HEK293 (cell line): ENCODE measurements around the gene ZFAND2B.

ENCODE experiments used
- CTCF ChIA-PET: fragments of 350-600 bp; formaldehyde crosslinking; extraction: SDS; loops from one replicate; lab custom pipeline; 2021; ENCODE audit warnings: antibody characterized with exemption; lab: Yijun Ruan, JAX
- POLR2A ChIA-PET: fragments of 300-600 bp; formaldehyde crosslinking; extraction: SDS; loops from one replicate; lab custom pipeline; 2020; ENCODE audit warnings: antibody characterized with exemption, inconsistent platforms; lab: Yijun Ruan, JAX
- H3K27ac ChIP-seq: fragments of 200-500 bp; sonication (Bioruptor generic); 2 replicates; pipeline ENCODE4 v1.5.1; 2014; ENCODE audit warnings: low read depth, low read length, control low read depth, inconsistent platforms; ENCODE audit errors: extremely low read depth
- H3K36me3 ChIP-seq, 2 experiments: fragments of 200-500 bp in 1 of 2; sonication (Bioruptor generic) in 1 of 2; 1 replicate in 1 of 2; 2 replicates in 1 of 2; pipeline ENCODE4 v1.5.1; 2014 to 2017; ENCODE audit warnings: inconsistent platforms in 2 of 2, low read length in 2 of 2; ENCODE audit not compliant: control insufficient read depth in 2 of 2, insufficient read depth in 1 of 2
- H3K4me1 ChIP-seq: fragments of 200-500 bp; sonication (Bioruptor generic); 2 replicates; pipeline ENCODE4 v1.5.1; 2014; ENCODE audit warnings: mild to moderate bottlenecking, low read length, inconsistent platforms; ENCODE audit not compliant: control insufficient read depth, insufficient read depth
- H3K4me3 ChIP-seq: 2 replicates; pipeline ENCODE4 v1.5.1; 2011; ENCODE audit warnings: low read depth, mild to moderate bottlenecking, control low read depth, low read length, moderate library complexity
- H3K9me3 ChIP-seq: fragments of 200-500 bp; sonication (Bioruptor generic); 2 replicates; pipeline ENCODE4 v1.5.1; 2014; ENCODE audit warnings: low read depth, low read length, inconsistent platforms; ENCODE audit not compliant: control insufficient read depth, insufficient read depth
- AEBP2 ChIP-seq: fragments of 450-650 bp; formaldehyde crosslinking; IDR thresholded peaks from 2 replicates; pipeline ENCODE4 v1.5.1; 2016; ENCODE audit warnings: missing biosample characterization, missing genetic modification characterization, borderline replicate concordance
- FEZF1 ChIP-seq: fragments of 450-650 bp; formaldehyde crosslinking; IDR thresholded peaks from 2 replicates; pipeline ENCODE4 v1.5.1; 2016; ENCODE audit warnings: missing biosample characterization, missing genetic modification characterization
- GLIS2 ChIP-seq: fragments of 450-650 bp; formaldehyde crosslinking; IDR thresholded peaks from 2 replicates; pipeline ENCODE4 v1.5.1; 2016; ENCODE audit warnings: missing biosample characterization, missing genetic modification characterization
- INSM2 ChIP-seq: fragments of 450-650 bp; formaldehyde crosslinking; IDR thresholded peaks from 2 replicates; pipeline ENCODE4 v1.5.1; 2016; ENCODE audit warnings: missing biosample characterization, missing genetic modification characterization
- RBAK ChIP-seq: fragments of 450-650 bp; formaldehyde crosslinking; IDR thresholded peaks from 2 replicates; pipeline ENCODE4 v1.5.1; 2016; ENCODE audit warnings: missing biosample characterization, missing genetic modification characterization
- SALL2 ChIP-seq: fragments of 450-650 bp; formaldehyde crosslinking; IDR thresholded peaks from 2 replicates; pipeline ENCODE4 v1.5.0; 2017; ENCODE audit warnings: missing biosample characterization, mild to moderate bottlenecking, missing genetic modification characterization, borderline replicate concordance
- WT1 ChIP-seq: fragments of 450-650 bp; formaldehyde crosslinking; IDR thresholded peaks from 2 replicates; pipeline ENCODE4 v1.5.1; 2016; ENCODE audit warnings: missing biosample characterization, missing genetic modification characterization
- ZBTB48 ChIP-seq: fragments of 450-650 bp; formaldehyde crosslinking; IDR thresholded peaks from 2 replicates; pipeline ENCODE4 v1.5.1; 2016; ENCODE audit warnings: missing biosample characterization, missing genetic modification characterization
- ZFP41 ChIP-seq: fragments of 450-650 bp; formaldehyde crosslinking; IDR thresholded peaks from 2 replicates; pipeline ENCODE4 v1.5.1; 2016; ENCODE audit warnings: missing biosample characterization, missing genetic modification characterization, borderline replicate concordance
- ZNF138 ChIP-seq: fragments of 450-650 bp; formaldehyde crosslinking; IDR thresholded peaks from 2 replicates; pipeline ENCODE4 v1.5.1; 2016; ENCODE audit warnings: missing biosample characterization, missing genetic modification characterization, borderline replicate concordance
- ZNF23 ChIP-seq: fragments of 450-650 bp; formaldehyde crosslinking; IDR thresholded peaks from 2 replicates; pipeline ENCODE4 v1.5.1; 2016; ENCODE audit warnings: missing biosample characterization, missing genetic modification characterization, borderline replicate concordance
- ZNF26 ChIP-seq: fragments of 450-650 bp; formaldehyde crosslinking; IDR thresholded peaks from 2 replicates; pipeline ENCODE4 v1.5.1; 2016; ENCODE audit warnings: missing biosample characterization, missing genetic modification characterization
- ZNF335 ChIP-seq: fragments of 450-650 bp; formaldehyde crosslinking; conservative IDR thresholded peaks from 2 replicates; pipeline ENCODE4 v1.5.1; 2016; ENCODE audit warnings: missing biosample characterization, missing genetic modification characterization
- ZNF394 ChIP-seq: fragments of 450-650 bp; formaldehyde crosslinking; IDR thresholded peaks from 2 replicates; pipeline ENCODE4 v1.5.1; 2016; ENCODE audit warnings: missing biosample characterization, missing genetic modification characterization, mild to moderate bottlenecking, moderate library complexity, borderline replicate concordance
- ZNF449 ChIP-seq: fragments of 450-650 bp; formaldehyde crosslinking; IDR thresholded peaks from 2 replicates; pipeline ENCODE4 v1.5.1; 2017; ENCODE audit warnings: missing biosample characterization, mild to moderate bottlenecking, missing genetic modification characterization, moderate library complexity
- ZNF488 ChIP-seq: fragments of 450-650 bp; formaldehyde crosslinking; IDR thresholded peaks from 2 replicates; pipeline ENCODE4 v1.5.1; 2016; ENCODE audit warnings: missing biosample characterization, missing genetic modification characterization
- ZNF530 ChIP-seq: fragments of 450-650 bp; formaldehyde crosslinking; IDR thresholded peaks from 2 replicates; pipeline ENCODE4 v1.5.1; 2016; ENCODE audit warnings: low read depth, missing biosample characterization, missing genetic modification characterization
- ZNF585B ChIP-seq: fragments of 450-650 bp; formaldehyde crosslinking; IDR thresholded peaks from 2 replicates; pipeline ENCODE4 v1.5.1; 2016; ENCODE audit warnings: missing biosample characterization, missing genetic modification characterization
- ZNF645 ChIP-seq: fragments of 450-650 bp; formaldehyde crosslinking; IDR thresholded peaks from 2 replicates; pipeline ENCODE4; 2016; ENCODE audit warnings: missing biosample characterization, missing genetic modification characterization
- ZNF747 ChIP-seq: fragments of 450-650 bp; formaldehyde crosslinking; IDR thresholded peaks from 2 replicates; pipeline ENCODE4 v1.5.1; 2016; ENCODE audit warnings: missing biosample characterization, missing genetic modification characterization
- ZNF837 ChIP-seq: fragments of 450-650 bp; formaldehyde crosslinking; IDR thresholded peaks from 2 replicates; pipeline ENCODE4 v1.5.1; 2016; ENCODE audit warnings: missing biosample characterization, missing genetic modification characterization

ZFAND2B gene

GRCh38 chr2:219219784-219220532 lies 13.4 kb downstream of the ZFAND2B start:
- CTCF ChIA-PET, result interaction anchor here (0.6 to 2.6 kb wide), 3 partner anchors 14 to 75 kb away, joined by 3 to 9 read pairs (median 5); no protein-coding TSS in a partner anchor
- Histone ChIP-seq H3K4me3 (no peak overlapping the region), H3K4me1 (no peaks in the 10 kb centered on the region), H3K36me3 (peaks cover 3 to 76% of the 10 kb centered on the region in 2 experiments), H3K9me3 (no peaks in the 10 kb centered on the region), H3K27ac (no peak overlapping the region)
- TF ChIP-seq FEZF1 (tag by site-specific recombination) (no peak), ZNF26 (tag by site-specific recombination) (no peak), ZFP41 (tag by site-specific recombination) (no peak), ZNF23 (tag by site-specific recombination) (no peak), GLIS2 (tag by site-specific recombination) (no peak), ZNF837 (tag by site-specific recombination) (no peak), SALL2 (tag by site-specific recombination) (no peak), ZNF488 (no peak), AEBP2 (tag by site-specific recombination) (no peak), ZNF747 (tag by site-specific recombination) (no peak)
- POLR2A ChIA-PET, result interaction anchor here (1.2 to 6.2 kb wide), 5 partner anchors 7 to 59 kb away, joined by 3 to 42 read pairs (median 6); partner anchors contain the start of genes ANKZF1, ATG9A, DNAJB2 and ZFAND2B

GRCh38 chr2:219220652-219221402 lies 14.2 kb downstream of the ZFAND2B start:
- CTCF ChIA-PET, result interaction anchor here (0.8 kb wide), 1 partner anchor 74 kb away, joined by 3 read pairs; no protein-coding TSS in a partner anchor
- no peak overlapping the region for H3K27ac ChIP-seq

GRCh38 chr2:219221957-219222518 lies 15.5 kb downstream of the ZFAND2B start:
- ChIA-PET CTCF (interaction anchor here (0.6 to 1.2 kb wide), 2 partner anchors 11 to 278 kb away, joined by 3 to 5 read pairs; no protein-coding TSS in a partner anchor), POLR2A (interaction anchor here (1.4 to 6.2 kb wide), 2 partner anchors 16 to 23 kb away, joined by 4 to 42 read pairs; partner anchors contain the start of genes GLB1L, STK16 and ZFAND2B)
- Histone ChIP-seq H3K36me3 (peaks cover 7 to 77% of the 10 kb centered on the region in 2 experiments), H3K27ac (no peak overlapping the region), H3K9me3 (no peaks in the 10 kb centered on the region), H3K4me3 (no peak overlapping the region), H3K4me1 (no peaks in the 10 kb centered on the region)
- TF ChIP-seq ZNF530 (tag by site-specific recombination) (no peak), ZNF645 (no peak), ZNF449 (tag by site-specific recombination) (no peak), WT1 (tag by site-specific recombination) (no peak), ZNF335 (tag by site-specific recombination) (no peak), INSM2 (tag by site-specific recombination) (no peak), ZNF138 (tag by site-specific recombination) (no peak), ZNF585B (tag by site-specific recombination) (no peak)

More at GRCh38 chr2:219220652-219221402, 14.2 kb downstream of the ZFAND2B start:
- H3K9me3 ChIP-seq, result no peaks in the 10 kb centered on the region
- no peak overlapping the region for H3K4me3 ChIP-seq
- POLR2A ChIA-PET, result interaction anchor here (0.9 to 6.2 kb wide), 4 partner anchors 9 to 74 kb away, joined by 3 to 42 read pairs (median 4); partner anchors contain the start of genes ANKZF1, ATG9A, GLB1L and STK16
- TF ChIP-seq RBAK (tag by site-specific recombination) (no peak), ZNF394 (no peak), ZBTB48 (tag by site-specific recombination) (peak; percentile 21; the same call in 1 of the 2 replicates)
- peaks cover 0 to 76% of the 10 kb centered on the region in 2 experiments for H3K36me3 ChIP-seq
- no peaks in the 10 kb centered on the region for H3K4me1 ChIP-seq
